ENCODE results near the gene SELENOS. TPM values are rescaled to one million over a fixed set of nuclear protein-coding genes. Genes with fewer than 3 reads are reported as not detected.

The SELENOS gene
- 61.9 and 102 TPM in 2 replicates for total RNA-seq

- no peak for DNase-seq (ENCODE audit: extremely low read depth, low read depth, low spot score)
Observed at GRCh38 chr15:101277038-101277822, at the start of gene SELENOS. SELENOS (minus strand) TSS chr15:101277485; CDS start chr15:101277417, 68 bp downstream.

DNA sequence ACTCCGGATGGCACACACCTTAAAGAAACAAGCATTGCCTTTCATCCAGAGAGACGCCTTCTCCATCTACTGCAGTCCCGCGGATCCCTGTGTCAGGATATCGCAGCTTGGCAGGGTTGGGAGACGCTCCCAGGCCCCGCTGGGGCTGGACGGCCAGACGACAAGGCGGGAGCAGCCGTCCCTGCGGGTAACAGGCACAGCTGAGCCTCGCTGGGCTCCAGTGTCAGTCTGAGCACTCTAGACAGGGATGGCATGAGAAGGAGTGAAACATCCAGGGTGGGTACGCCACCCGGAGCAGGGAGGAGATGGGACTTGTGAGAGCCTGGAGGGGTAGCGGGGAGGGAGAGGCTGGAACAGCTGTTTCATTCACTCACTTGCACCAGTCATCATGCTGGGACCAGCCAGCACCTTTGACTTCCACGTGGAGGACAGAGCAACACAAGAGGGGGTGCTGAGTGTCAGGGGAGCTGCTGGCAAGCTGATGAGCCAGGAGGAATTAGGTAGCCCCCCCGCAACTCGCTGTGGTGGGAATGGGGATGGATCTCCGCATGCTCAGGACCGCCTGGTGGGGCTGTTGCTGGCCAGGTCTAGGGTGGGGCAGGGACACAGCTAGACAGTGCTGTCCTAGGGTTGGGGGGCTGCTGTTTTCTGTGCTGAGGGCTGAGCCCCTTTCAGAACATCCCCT, 49.3 kb upstream of the SELENOS start:
- no peak for DNase-seq (ENCODE audit: extremely low read depth, low read depth, low spot score)

DNA sequence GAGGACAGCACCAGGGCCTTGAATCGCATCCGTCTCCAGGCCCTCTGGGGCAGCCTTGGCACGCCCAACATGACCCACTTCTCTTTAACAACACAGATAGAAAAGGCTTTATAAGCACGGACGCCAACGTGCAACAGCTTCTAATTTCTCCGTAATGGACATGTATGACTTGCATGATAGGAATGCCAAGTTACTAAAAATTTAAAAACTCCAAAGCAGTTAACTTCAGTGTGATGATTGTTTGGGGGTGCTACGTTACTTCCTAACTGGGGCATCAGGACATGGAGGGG, 48.7 kb upstream of the SELENOS start:
- no peak for DNase-seq (ENCODE audit: extremely low read depth, low read depth, low spot score)

- no peak for DNase-seq (ENCODE audit: extremely low read depth, low read depth, low spot score)
Observed at GRCh38 chr15:101325263-101326025, 48.2 kb upstream of the SELENOS start.

- DNase-seq (ENCODE audit: extremely low read depth, low read depth, low spot score): no peak
Observed at GRCh38 chr15:101324524-101325177, 47.4 kb upstream of the SELENOS start.

DNA sequence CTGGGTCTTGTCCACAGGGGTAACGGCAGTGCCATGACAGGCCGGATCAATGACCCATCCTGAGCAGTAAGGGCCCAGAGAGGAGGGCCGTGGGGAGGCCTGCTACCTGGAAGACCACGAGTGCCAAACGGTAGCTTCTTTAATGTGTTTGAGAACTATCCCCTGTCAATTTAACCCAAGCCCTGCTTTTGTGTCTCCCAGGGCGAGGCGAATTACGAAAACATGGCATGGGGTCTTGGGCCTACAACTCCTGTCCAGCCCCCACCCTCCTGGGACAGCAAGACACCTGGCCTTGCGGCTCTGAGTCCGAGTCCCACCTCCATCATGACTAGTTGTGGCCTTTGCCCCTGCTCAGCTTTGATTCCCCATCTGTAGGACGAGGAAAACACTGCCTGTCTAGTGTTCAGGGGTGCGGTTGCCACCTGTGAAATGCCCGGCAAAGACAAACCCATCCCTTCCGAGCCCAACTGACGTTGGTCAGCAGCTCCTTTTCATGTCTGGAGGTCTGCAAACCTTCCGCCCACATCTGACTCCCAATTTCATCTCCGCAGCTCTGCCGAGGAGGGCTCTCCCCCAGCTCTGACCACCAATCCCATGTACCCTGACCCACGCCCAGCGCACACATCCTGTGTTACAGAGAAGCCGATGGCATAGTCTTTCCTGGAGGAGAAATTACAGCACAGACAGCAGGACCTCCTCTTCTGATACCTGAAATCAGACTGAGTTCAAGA, 46.7 kb upstream of the SELENOS start:
- no peak for DNase-seq (ENCODE audit: extremely low read depth, low read depth, low spot score)

DNA sequence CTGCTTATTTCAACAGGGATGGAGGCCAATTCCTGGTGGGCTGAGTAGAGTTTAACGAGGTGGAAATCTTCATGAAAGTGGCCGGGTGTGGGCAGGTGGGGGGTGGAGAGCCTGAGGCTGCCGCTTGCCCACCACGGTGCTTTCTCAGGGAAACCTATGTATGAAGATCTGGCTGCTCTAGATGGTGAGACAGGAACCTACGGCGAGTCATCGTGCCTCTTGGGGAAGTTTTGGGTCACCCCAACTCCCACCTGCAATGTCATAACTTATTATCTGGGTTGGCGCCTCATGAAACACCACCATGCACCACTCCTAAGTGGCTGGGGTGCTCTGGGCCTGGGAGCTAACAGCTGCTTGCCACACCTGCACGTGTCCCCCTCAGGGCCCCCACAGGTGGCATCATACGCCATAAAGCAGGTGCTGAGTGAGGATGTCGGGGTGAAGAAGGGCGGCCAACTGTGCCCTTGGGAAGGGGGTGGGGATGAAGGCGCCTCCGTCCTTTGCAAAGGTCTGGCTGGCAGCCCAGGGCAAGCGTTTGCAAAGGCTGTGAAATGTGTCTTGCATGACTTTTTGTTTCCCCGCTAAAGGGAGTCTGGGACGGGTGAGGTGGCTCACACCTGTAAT, 45.7 kb upstream of the SELENOS start:
- DNase-seq (ENCODE audit: extremely low read depth, low read depth, low spot score): no peak

DNA sequence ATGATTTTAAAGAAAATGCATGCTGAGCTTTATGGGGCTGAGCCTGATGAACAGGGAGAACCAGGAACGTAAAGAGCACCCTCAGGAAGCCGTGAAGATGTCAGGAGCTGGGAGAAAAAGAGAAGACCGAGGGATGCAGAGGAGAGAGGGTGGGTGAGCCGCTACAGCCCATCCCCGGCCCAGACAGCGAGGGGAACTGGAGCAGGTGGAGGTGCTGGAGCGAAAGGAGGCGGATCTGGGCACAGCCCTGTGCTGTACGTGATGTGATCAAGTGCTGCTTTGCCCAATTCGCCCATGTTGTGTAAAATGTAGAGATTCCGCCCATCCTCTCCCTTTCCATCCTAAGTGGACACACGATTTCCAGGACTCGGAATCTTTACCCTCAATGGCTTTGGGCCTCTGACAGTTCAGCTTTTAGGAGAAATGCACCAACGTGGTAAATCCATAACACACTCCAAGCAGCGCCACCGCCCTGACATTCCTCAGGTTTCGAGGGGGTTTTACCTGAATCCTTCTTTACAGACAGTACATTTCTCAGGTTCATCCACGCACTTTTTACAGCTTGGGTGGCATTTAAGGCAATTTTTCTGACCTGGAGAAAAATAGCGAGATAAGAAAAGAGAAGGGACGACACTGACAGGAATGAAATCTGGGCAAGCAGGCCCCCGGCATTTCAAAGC, 44.9 kb upstream of the SELENOS start:
- no peak for DNase-seq (ENCODE audit: extremely low read depth, low read depth, low spot score)

GRCh38 chr15:101320501-101321052, 43.3 kb upstream of the SELENOS start:
- no peak for DNase-seq (ENCODE audit: extremely low read depth, low read depth, low spot score)

- DNase-seq (ENCODE audit: extremely low read depth, low read depth, low spot score): no peak
Observed at GRCh38 chr15:101318839-101319238, 41.6 kb upstream of the SELENOS start.

DNA sequence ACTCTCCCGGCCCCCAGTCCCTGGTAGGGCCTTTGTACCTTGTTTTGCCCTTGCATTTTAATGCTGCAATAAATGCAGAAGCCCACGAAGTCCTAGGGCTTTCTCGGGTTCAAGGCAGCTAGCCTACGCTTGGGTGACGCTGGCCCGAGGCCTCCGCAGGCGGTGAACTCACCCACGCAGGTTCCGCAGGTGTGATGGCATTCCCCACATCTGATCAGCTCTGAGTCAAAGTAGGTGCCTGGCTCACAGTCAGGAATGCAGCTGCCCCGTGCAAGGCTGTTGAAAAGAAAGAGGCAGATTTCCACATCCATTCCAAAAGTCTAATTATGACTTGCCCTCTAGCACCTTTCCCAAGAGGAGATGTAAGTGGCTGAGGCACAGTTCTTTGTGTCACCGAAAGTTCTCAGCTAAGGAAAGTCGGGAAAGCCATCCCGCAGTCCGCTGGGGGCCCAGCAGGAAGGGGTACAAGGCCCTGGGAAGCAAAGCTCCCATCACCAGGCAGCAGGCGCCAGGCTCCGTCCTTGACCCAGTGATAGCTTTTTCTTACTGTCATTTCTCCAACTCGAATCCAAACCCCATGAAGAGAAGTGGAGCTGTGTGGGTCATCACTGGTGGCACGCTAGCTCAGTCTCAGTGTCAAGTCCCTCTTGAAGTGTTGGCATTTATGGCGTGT, 41.0 kb upstream of the SELENOS start:
- no peak for DNase-seq (ENCODE audit: extremely low read depth, low read depth, low spot score)

DNA sequence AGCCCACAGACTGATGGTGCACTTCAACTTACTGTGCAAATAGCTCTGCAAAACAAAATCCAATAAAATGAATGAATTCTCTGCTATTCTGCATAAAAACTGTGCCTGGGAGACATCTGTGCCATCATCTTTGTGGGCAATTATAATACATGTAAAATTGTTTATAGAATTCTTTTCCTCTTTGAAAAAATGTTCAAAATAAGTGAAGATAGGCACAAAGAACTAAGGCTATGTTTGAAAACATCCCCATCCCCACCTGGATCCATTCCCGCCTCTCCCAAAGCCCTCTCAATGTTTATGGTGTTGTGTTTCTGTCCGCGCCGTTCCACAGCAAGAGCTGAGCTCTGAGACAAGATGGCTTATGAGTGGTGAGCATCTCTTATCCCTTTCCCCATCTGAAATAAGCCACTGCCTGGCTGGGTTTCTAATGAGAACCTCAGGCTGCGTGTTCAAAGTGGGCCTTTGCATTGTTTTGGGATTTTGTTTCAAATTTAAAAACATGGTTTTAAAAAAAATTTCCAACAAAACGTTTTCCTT, 40.1 kb upstream of the SELENOS start:
- DNase-seq (ENCODE audit: extremely low read depth, low read depth, low spot score): no peak

- DNase-seq (ENCODE audit: extremely low read depth, low read depth, low spot score): no peak
Observed at GRCh38 chr15:101316529-101316928, 39.2 kb upstream of the SELENOS start.

GRCh38 chr15:101315736-101316135, 38.5 kb upstream of the SELENOS start:
- DNase-seq (ENCODE audit: extremely low read depth, low read depth, low spot score): no peak

DNA sequence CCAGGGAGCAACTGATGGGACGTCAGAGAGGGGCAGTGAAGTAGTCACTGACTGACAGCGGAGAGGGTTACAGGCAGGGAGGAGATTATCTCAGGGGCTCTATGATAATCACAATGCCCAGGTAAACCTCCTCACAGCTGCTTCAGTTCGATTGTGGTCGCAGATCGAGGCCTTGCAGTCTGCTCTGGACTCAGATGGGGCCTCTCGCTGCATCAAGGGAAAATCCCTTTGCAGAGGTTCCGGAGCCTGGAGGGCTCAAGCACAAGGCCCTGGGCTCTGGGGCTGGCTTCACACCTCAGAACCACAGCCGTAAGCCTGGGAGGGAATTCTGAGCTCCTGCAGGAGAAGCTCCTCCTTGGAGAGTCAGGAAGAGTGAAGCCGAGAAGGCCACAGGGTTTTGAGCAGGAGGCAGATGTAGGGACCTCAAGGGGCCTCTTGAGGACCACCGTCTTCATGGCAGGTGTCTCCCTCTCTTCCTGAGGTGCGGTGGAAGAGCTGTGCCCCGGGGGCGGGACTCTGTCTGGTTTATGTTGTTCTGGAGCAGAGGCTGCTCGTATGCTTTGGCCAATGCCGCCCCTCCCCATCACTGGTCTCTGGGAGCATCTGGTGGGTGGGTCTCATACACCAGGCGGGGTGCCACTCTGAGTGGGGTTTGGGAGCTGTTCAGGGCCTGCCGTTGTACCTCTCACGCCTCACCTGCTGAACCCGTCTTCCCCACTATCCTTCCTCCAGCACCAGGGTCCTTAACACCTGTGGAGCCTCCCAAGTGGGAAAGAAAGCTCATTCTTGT, 37.2 kb upstream of the SELENOS start:
- DNase-seq (ENCODE audit: extremely low read depth, low read depth, low spot score): no peak

- no peak for DNase-seq (ENCODE audit: extremely low read depth, low read depth, low spot score)
Observed at GRCh38 chr15:101313041-101313761, 35.9 kb upstream of the SELENOS start.

GRCh38 chr15:101310508-101310907, 33.2 kb upstream of the SELENOS start:
- DNase-seq (ENCODE audit: extremely low read depth, low read depth, low spot score): no peak
